Mucosa of stomach (tissue), 1 donor: Measurements from ENCODE around the gene NOS3.

ENCODE experiments used
- H3K27me3 ChIP-seq: one replicate; pipeline ENCODE4 v1.7.0; 2013; ENCODE audit warnings: mild to moderate bottlenecking, low read length; ENCODE audit not compliant: control insufficient read depth, insufficient read depth
- H3K36me3 ChIP-seq: one replicate; pipeline ENCODE4 v1.7.0; 2013; ENCODE audit warnings: low read length; ENCODE audit not compliant: control insufficient read depth, insufficient read depth
- H3K4me1 ChIP-seq: one replicate; pipeline ENCODE4 v1.7.0; 2013; ENCODE audit warnings: mild to moderate bottlenecking, low read length; ENCODE audit not compliant: control insufficient read depth, insufficient read depth
- H3K4me3 ChIP-seq: one replicate; pipeline ENCODE4 v1.7.0; 2013; ENCODE audit warnings: low read length
- H3K9ac ChIP-seq: one replicate; pipeline ENCODE4 v1.7.0; 2013; ENCODE audit warnings: mild to moderate bottlenecking, low read length, moderate library complexity
- H3K9me3 ChIP-seq: one replicate; pipeline ENCODE4 v1.7.0; 2013; ENCODE audit warnings: mild to moderate bottlenecking, low read length, moderate library complexity; ENCODE audit not compliant: control insufficient read depth
- donor health status: Pancreatic carcinoma.

NOS3 gene

DNA sequence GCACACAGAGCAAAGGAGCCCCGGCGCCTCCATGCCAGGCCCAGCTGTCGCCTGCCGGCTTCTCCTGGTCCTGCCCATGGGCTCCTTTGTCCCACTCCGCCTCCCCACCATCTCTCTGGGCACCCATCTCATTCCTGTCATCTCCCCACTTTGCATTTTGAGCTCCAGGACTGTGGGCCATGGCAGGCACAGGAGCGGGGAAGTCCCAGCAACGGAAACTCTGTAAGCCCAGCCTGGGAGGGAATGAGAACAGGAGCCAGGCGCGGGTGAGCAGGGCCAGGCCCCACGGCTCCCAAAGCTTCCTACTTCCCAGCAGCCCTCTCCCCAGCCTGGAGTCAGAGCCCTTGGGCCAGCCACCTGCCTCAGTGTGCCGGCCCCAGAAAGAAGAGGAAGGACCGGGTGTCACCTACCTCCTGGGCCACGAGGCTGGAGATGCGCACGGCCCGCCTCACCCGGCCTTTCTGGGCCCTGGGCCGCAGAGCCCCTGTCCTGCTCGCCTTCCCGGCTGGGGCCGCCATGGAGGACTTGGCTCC, 35.8 kb upstream of the NOS3 start:
- Histone ChIP-seq H3K9ac (no peak overlapping the region), H3K36me3 (no peaks in the 10 kb centered on the region), H3K27me3 (peaks cover 20% of the 10 kb centered on the region), H3K4me1 (peaks cover 4% of the 10 kb centered on the region), H3K9me3 (no peaks in the 10 kb centered on the region), H3K4me3 (no peak overlapping the region)

- Histone ChIP-seq H3K4me3 (no peak overlapping the region), H3K9me3 (no peaks in the 10 kb centered on the region), H3K27me3 (peaks cover 20% of the 10 kb centered on the region), H3K4me1 (peaks cover 4% of the 10 kb centered on the region), H3K36me3 (no peaks in the 10 kb centered on the region), H3K9ac (no peak overlapping the region)
Measured at GRCh38 chr7:150955519-150956394, 35.1 kb upstream of the NOS3 start.

GRCh38 chr7:150956395-150957132, 34.3 kb upstream of the NOS3 start:
- no peak overlapping the region for H3K4me3 ChIP-seq
- peaks cover 4% of the 10 kb centered on the region for H3K4me1 ChIP-seq
- H3K9ac ChIP-seq = no peak overlapping the region
- H3K27me3 ChIP-seq = peaks cover 20% of the 10 kb centered on the region
- H3K36me3 ChIP-seq = no peaks in the 10 kb centered on the region
- H3K9me3 ChIP-seq = no peaks in the 10 kb centered on the region

DNA sequence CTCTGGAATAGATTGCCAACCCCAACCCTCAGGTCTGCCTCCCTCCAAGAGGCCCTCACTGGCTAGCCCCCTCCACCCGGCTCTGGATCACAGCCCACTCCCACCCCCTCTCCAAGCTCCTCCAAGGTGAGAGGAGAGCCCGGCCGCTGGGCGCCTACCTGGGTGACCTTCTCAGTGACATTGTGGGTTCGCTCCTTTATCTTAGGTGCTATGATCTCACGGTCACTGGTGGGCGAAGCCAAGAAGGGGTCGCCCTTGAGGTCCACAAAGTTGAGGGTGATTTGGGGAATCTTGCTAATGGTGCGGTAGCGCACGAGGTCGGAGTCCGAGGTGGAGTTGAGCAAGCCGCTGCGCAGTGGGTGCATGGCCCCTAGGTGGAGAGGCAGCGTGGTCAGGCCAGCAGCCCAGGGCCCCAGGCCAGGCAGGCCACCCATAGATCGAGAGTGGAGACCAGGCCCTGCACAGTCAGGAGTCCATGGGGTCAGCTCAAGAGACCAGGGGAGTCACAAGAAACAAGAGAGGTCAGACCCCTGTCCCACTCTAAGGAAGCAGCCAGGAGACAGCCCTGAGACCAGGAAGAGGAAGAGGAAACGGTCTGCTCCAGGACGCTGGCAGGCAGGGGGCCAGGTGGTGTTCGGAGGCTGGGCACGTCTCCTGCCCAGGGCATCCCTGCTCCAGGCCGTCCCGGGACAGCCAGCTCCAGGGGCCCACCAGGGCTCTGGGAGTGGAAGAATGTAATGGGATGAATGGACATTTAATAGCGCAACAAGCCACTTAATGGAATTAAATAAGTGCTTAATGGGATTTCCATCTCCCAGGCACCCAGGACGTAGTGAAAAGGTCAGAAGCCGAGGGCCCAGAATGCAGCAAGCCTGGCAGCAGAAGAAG, 33.4 kb upstream of the NOS3 start:
- Histone ChIP-seq H3K4me3 (no peak overlapping the region), H3K9ac (no peak overlapping the region), H3K27me3 (peaks cover 20% of the 10 kb centered on the region), H3K36me3 (no peaks in the 10 kb centered on the region), H3K4me1 (peaks cover 4% of the 10 kb centered on the region), H3K9me3 (no peaks in the 10 kb centered on the region)

DNA sequence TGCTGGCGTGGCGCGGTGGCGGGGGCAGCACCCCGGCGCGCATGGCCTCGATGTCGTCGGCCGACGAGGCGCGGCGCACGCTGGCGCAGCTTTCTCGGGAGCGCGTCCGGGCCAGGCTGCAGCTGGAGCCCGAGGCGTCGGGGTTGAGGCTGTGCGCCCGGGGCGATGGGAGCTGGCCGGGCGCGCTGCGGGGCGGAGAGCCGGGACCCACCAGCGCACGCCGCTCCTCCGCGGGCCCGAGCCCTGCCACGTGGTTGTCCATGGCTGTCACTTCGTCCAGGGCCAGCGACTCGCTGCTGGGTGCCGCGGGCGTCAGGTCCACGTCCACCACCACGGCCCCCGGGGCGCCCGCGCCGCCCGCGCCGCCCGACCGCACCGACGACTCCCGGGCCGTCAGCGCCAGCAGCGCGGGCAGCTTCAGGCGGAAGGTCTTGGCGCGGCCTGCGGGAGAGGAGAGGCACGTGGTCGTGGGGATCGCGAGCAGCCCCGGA, 32.7 kb upstream of the NOS3 start:
- Histone ChIP-seq H3K4me1 (peaks cover 4% of the 10 kb centered on the region), H3K9me3 (no peaks in the 10 kb centered on the region), H3K9ac (no peak overlapping the region), H3K27me3 (peaks cover 24% of the 10 kb centered on the region), H3K36me3 (no peaks in the 10 kb centered on the region), H3K4me3 (no peak overlapping the region)

DNA sequence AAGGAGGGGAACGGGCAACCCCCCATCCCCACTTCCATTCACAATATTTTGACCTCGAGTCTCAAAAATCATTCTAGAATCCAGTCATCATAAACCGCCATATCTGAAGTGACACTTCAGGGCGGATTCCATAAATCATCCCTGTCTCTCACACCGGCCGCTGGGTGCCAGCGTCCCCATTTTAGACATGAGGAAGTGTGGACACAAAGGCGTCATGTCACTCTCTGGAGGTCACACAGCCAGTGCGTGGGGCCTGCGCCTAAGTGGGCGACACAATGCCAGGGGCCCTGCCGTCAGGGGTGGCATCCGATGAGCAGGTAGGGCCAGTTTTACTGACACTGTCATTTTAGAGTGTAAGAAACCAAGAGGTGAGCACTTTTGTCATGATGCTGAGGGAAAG, 32.2 kb upstream of the NOS3 start:
- no peaks in the 10 kb centered on the region for H3K36me3 ChIP-seq
- H3K27me3 ChIP-seq = peaks cover 24% of the 10 kb centered on the region
- no peaks in the 10 kb centered on the region for H3K9me3 ChIP-seq
- H3K9ac ChIP-seq = no peak overlapping the region
- H3K4me3 ChIP-seq = no peak overlapping the region
- peaks cover 4% of the 10 kb centered on the region for H3K4me1 ChIP-seq

DNA sequence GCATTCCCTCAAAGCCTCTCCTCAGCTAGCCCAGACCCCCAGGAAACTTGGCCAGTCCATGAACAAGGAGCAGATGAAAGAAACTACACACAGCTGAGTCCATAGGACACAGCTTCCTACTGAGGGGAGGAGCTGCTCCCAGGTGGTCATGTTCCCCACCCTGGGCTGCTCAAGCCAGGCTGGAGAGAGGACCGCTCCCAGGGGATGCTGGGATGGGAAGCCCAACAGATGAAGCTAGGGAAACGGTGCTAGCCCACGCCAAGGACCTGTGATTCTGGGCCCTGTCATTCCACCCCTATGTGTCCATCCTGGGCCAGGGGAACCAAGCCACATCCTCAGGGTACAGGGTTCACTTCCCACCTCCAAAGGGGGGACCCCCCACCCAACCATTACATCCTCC, 31.7 kb upstream of the NOS3 start:
- H3K9ac ChIP-seq = no peak overlapping the region
- H3K27me3 ChIP-seq = peaks cover 24% of the 10 kb centered on the region
- H3K9me3 ChIP-seq = no peaks in the 10 kb centered on the region
- peaks cover 4% of the 10 kb centered on the region for H3K4me1 ChIP-seq
- H3K36me3 ChIP-seq = no peaks in the 10 kb centered on the region
- no peak overlapping the region for H3K4me3 ChIP-seq

GRCh38 chr7:150959739-150960734, 30.8 kb upstream of the NOS3 start:
- Histone ChIP-seq H3K4me1 (peaks cover under 1% of the 10 kb centered on the region), H3K9me3 (no peaks in the 10 kb centered on the region), H3K9ac (no peak overlapping the region), H3K36me3 (no peaks in the 10 kb centered on the region), H3K27me3 (peaks cover 19% of the 10 kb centered on the region), H3K4me3 (no peak overlapping the region)

DNA sequence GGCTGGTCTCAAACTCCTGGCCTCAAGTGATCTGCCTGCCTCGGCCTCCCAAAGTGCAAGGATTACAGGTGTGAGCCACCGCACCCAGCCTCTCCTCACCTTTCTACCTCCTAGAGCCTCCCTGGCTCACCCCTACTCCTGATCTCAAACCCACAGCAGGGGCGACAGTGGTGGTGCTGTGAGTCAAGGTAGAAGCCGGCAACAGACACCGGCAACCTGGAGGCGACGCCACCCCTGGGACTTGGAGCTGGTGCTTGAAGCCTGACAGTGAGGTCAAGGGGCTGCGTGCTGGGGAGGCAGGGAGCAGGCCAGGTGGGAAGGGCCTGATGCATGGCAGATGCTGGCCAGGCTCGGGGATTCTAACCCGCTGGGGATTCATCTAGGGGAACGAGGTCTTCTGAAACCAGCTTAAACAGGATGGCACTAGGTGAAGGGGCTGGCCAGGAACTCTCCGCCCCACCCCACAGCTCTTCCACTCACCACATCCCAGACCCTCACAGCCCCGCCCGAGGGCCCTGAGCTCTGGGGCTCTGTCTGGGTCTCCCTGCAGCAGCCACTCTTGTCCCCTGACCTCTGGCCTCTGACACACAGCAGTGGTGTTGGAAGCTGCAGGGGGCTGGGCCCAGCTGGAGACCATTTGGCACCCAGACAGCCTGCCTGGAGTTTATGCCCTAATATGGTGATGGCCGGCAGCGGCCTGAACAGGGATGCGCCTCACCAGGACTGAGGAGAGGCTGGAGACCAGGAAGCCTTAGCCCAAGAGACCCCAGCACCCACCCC, 29.1 kb upstream of the NOS3 start:
- no peaks in the 10 kb centered on the region for H3K4me1 ChIP-seq
- no peak overlapping the region for H3K9ac ChIP-seq
- no peaks in the 10 kb centered on the region for H3K9me3 ChIP-seq
- no peak overlapping the region for H3K4me3 ChIP-seq
- H3K27me3 ChIP-seq = peaks cover 22% of the 10 kb centered on the region
- no peaks in the 10 kb centered on the region for H3K36me3 ChIP-seq

DNA sequence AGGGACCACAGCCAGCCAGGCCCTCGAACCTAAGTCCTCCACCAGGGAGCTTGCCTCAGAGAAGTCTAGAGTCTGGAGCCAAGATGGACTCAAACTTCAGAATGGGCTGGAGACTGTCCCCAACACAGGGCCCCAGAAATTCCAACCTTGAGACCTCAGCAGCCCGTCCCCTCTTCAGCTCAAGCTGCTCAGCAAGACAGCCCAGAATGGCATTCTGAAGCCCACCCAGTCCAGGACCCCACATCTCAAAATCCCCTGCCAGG, 28.6 kb upstream of the NOS3 start:
- H3K9ac ChIP-seq = no peak overlapping the region
- H3K9me3 ChIP-seq = no peaks in the 10 kb centered on the region
- H3K4me3 ChIP-seq = no peak overlapping the region
- peaks cover 18% of the 10 kb centered on the region for H3K27me3 ChIP-seq
- no peaks in the 10 kb centered on the region for H3K36me3 ChIP-seq
- H3K4me1 ChIP-seq = no peaks in the 10 kb centered on the region
